ENCODE results near the gene MSH2. TPM values are rescaled to one million over a fixed set of nuclear protein-coding genes. Genes with fewer than 3 reads are reported as not detected.

MSH2 gene
- total RNA-seq, 4 donors from 2014 or later = 5.2 to 11.2 (median 7.0) TPM

DNA sequence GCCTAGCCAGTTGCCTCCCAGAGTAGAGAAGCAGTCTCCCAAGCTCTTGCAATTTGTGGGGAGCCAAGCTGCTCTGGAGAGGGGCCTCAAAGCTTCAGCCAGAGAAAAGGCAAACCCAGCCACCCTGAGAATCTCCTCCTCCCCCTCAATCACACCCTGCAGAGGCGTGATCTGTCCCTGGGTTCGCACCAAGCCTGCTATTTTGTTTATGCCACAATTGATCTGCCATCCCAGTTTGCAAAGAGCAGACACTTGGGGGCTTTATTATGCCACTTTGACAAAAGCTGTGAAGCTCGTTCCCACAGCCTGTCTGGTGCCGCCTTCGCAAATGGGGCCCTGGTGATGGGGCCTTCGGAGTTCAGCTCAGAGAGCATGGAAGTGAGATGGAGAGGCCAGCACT lies 125.5 kb downstream of the MSH2 start:
- ATAC-seq (ENCODE audit: low FRiP score) (no peak), DNase-seq (ENCODE audit: low spot score) (no peak)
- TF ChIP-seq, protein P1, sequence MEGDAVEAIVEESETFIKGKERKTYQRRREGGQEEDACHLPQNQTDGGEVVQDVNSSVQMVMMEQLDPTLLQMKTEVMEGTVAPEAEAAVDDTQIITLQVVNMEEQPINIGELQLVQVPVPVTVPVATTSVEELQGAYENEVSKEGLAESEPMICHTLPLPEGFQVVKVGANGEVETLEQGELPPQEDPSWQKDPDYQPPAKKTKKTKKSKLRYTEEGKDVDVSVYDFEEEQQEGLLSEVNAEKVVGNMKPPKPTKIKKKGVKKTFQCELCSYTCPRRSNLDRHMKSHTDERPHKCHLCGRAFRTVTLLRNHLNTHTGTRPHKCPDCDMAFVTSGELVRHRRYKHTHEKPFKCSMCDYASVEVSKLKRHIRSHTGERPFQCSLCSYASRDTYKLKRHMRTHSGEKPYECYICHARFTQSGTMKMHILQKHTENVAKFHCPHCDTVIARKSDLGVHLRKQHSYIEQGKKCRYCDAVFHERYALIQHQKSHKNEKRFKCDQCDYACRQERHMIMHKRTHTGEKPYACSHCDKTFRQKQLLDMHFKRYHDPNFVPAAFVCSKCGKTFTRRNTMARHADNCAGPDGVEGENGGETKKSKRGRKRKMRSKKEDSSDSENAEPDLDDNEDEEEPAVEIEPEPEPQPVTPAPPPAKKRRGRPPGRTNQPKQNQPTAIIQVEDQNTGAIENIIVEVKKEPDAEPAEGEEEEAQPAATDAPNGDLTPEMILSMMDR (IDR thresholded peaks at IDR 0.05) = no peak

GRCh38 chr2:47528874-47529273 lies 125.9 kb downstream of the MSH2 start:
- ATAC-seq (ENCODE audit: low FRiP score) (no peak), DNase-seq (ENCODE audit: low spot score) (no peak)
- TF ChIP-seq, protein P1 (IDR thresholded peaks at IDR 0.05) = no peak

- TF ChIP-seq, protein P1 (IDR thresholded peaks at IDR 0.05) = no peak
- DNase-seq (ENCODE audit: low spot score) (no peak), ATAC-seq (ENCODE audit: low FRiP score) (no peak)
Observed at GRCh38 chr2:47530105-47530760, 127.3 kb downstream of the MSH2 start.

DNA sequence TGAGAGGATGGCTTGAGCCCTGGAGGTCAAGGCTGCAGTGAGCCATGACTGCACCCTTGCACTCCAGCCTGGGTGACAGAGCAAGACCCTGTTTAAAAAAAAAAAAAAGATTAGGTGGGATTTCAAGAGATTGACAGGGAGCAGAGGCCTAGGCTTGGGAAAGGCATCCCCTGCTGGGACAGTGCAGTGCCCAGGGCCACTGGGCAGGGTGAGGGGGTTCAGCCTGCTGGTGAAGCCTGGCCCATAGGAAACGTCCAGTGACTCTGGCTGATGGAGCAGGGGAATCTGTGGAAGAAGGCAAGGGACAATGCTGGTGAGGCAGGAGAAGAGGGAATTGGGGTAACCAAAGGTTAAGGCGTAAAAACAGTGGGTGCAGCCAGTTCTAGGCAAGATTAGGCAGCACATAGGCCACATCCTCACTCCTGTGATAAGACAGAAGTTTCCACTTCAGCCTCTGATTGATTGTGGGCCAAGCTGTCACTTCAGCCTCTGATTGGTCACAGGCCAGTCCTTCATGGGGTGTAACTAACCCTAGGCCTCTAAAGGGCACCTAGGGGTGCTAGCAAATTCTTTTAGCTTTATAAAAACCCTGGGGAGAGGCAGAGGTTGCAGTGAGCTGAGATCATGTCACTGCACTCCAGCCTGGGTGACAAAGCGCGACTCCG lies 128.6 kb downstream of the MSH2 start:
- no peak for ATAC-seq (ENCODE audit: low FRiP score)
- TF ChIP-seq, protein P1 (IDR thresholded peaks at IDR 0.05) = no peak
- no peak for DNase-seq (ENCODE audit: low spot score)

Small RNA genes within 50 kb of the gene (small RNA-seq; reads per million reads assigned to genes)
- gene MIR559 (not detected), gene RF00017 (not detected), gene RN7SKP119 (not detected)

Other genes starting within 250 kb of the MSH2 start
- 1 to 10 TPM in 1 of 4 donors, under 1 TPM in 2, not detected in 1; 0.46 to 1.2 (median 0.63) TPM for gene STPG4, start 247.8 kb upstream of the MSH2 start, total RNA-seq
- 100 to 1,000 TPM; 424 to 636 (median 601) TPM for gene CALM2, start 226.6 kb upstream of the MSH2 start, total RNA-seq
- under 1 TPM in 1 of 4 donors, not detected in 3; 0.46 TPM for gene EPCAM, start 33.8 kb upstream of the MSH2 start, total RNA-seq
- under 1 TPM in 1 of 4 donors, not detected in 3; 0.12 TPM for gene KCNK12, start 167.8 kb downstream of the MSH2 start, total RNA-seq

All from omental fat pad (tissue), 4 donors.